SK-MEL-5 (cell line): ENCODE measurements around the gene SAMD9. TPM values are rescaled to one million over a fixed set of nuclear protein-coding genes. Genes with fewer than 3 reads are reported as not detected.

Source experiments
- DNase-seq: peaks from one replicate; pipeline ENCODE4 v3.0.0-alpha.2; 2016; ENCODE audit warnings: low read depth, low spot score
- in situ Hi-C: cut with HindIII; loops from 2 replicates; pipeline ENCODE4 v1.10.0; 2016; ENCODE audit warnings: low sequenced_read_pairs, high pct_unique_total_duplicates, low pct_unique_long_range_greater_than_20kb
- total RNA-seq: library from RNA; depleted of rRNA; stranded (reverse); fragments of >200 nt; shearing (Covaris generic); gene quantifications from 2 replicates; pipeline ENCODE4 v1.2.3, GENCODE V29; 2014; rRNA removed

The SAMD9 gene
- total RNA-seq, 1 experiment from 2014 or later: 5.1 TPM

GRCh38 chr7:93053949-93054943, 63.5 kb downstream of the SAMD9 start:
- DNase-seq: no peak
- in situ Hi-C loops: no loop called here

- DNase-seq: no peak
- in situ Hi-C loops: no loop called here
Observed at GRCh38 chr7:93053209-93053948, 64.4 kb downstream of the SAMD9 start.

- in situ Hi-C loops: no loop called here
- no peak for DNase-seq
Observed at GRCh38 chr7:93051660-93052059, 66.1 kb downstream of the SAMD9 start.

Other genes starting within 250 kb of the SAMD9 start
- 2.4 and 3.3 TPM in 2 replicates for gene SAMD9L, start 30.4 kb upstream of the SAMD9 start, total RNA-seq
- 0.05 TPM in 1 of 2 replicates, not detected in the other for gene HEPACAM2, start 108.5 kb upstream of the SAMD9 start, total RNA-seq
- 51.1 and 57.4 TPM in 2 replicates for gene VPS50, start 114.4 kb upstream of the SAMD9 start, total RNA-seq